ENCODE measurements around the gene DIAPH1.

The DIAPH1 gene

DNA sequence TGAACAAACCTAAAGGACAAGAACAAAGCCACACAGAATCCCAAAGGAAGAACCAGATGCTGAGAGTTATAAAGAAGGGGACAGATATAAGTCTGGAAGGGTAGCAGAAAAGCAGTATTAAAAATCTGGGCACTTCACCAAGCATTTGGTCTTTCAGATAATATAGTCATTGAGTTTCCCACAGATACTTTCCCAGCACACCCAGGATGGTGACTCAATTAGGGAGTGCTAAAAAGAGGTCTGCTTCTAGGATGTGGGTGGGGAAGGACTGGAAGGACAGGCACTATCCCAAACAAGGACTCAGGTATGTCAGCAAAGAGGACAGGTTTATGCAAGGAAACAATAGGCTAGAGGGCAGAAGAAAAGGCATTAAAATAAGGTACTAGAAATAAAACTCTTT is 59.3 kb downstream of the DIAPH1 start:
- DNase-seq, result no peak

DNA sequence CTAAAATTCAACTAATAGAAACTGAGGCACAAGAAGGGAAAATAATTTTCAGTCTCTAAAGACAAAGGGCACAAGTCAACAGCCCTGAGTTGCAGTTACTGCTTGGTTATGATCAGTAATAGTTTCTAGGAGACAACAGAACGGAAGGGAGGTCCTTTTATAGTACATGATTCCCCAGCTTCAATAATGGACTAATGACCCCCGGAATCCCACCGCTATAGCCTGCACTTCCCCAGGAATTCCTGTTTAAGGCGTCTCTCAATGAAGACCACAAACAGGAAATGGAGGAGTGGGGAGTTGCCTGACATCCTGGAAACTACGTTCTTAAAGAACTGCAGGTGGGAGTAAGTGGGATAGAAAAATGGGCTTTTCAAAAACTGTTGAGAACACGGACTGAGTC is 60.6 kb downstream of the DIAPH1 start:
- DNase-seq, result no peak

DNA sequence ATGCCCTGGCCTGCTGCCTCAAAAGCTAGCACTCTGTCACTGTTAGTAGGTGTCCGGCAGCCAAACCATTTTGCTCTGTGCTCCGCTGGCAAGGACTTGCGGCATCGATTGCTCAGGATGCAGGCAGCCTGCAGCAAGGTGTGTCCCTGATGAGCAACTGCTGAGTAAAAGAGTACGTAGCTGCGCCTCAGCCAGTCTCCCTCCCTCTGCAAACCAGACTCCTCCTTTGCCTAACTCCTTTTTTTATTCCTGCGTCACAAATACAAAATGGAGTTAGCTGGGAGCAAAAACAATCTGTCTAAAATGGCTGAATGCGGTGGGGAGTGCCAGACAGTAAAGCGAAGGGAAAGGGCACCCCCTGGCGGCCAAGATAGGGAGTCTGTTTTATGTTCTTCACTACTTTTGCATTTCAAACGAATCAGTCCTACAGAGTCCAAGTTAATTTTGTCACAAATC is 61.1 kb downstream of the DIAPH1 start:
- DNase-seq, result peak; percentile 80

DNA sequence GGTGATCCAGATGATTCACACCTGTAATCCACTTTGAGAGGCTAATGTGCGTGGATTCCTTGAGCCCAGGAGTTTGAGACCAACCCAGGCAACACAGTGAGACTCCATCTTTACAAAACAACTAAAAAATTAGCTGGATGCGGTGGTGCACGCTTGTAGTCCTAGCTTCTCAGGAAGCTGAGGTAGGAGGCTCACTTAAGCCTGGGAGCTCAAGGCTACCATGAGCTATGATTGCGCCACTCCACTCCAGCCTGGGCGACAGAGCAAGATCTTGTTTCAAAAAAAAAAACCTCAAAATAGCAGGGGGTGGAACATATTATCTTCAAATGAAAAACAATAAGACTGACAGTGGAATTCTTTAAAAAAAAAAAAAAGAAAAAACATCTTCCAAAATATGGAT is 70.9 kb downstream of the DIAPH1 start:
- no peak for DNase-seq

DNA sequence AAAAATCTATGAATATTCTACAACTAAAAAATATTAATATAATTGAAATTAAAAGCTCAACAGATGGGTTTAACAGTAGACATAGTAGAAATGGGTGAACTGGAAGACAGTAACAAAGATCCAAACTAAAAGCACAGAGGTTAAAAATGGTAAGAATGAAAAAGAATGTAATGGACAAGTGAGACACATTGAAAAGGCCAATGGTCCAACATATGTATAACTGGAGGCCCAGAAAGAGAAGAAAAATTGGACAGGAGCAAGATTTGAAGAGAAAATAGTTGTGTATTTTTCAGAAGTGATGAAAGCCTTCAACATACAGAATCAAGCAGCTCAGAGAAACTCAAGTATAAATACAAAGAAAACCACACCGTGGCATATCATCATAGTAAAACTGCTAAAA is 71.3 kb downstream of the DIAPH1 start:
- no peak for DNase-seq

DNA sequence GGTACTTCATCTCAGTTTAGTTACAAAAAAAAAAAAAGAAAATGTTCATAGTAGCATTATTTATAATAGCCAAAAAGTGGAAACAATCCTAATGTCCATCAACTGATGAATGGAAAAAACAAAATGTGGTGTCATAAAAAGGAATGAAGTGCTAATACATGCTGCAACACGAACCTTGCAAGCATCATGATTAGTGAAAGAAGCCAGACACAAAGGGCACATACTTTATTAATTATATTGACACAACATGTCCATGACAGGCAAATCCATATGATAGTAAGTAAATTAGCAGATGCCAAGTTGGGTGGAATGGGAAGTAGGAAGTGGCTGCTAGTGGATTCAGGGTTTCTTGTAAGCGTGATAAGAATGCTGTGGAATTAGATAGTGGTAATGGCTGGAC is 75.7 kb downstream of the DIAPH1 start:
- DNase-seq, result no peak

DNA sequence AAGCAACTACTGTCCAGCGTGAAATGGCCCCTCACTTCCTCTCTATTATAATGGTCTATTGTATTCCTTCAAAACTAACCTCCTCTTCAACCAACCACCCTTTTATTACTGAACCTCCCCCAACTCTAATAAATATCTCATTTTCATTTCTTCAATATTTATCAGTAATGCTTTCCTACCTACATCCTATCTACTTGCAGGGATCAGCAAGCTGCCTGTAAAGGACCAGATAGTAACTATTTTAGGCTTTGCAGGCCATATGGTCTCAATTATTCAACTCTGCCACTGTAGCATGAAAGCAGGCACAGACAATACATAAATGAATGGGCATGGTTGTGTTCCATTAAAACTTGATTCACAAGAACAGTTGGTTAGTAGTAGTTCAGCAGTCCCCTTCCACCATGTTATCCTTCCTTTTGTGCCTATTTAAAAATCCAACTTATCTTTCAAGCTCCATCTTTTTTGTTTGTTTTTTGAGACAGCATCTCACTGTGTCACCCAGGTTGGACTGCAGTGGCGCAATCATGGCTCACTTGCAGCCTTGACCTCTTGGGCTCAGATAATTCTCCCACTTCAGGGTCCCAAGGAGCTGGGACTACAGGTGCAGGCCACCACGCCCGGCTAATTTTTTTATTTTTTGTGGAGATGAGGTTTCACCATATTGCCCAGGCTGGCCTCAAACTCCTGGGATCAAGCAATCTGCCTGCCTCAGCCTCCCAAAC is 84.1 kb downstream of the DIAPH1 start:
- no peak for DNase-seq

DNA sequence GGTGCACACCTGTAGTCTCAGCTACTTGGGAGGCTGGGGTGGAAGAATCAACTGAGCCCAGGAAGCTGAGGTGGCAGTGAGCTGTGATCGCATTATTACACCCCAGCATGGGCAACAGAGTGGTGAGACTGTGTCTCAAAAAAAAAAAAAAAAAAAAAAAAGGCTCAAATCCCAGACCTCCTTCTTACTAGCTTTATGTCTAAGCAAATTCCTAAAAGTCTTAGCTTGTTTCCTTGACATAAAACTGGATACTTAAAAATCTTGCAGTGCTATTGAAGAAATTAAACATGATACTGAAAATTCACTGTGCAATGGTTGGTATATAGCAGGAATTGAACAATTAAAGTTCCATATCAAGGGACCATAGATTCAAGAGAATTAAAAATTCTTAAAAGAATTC is 84.9 kb downstream of the DIAPH1 start:
- DNase-seq, result no peak

DNA sequence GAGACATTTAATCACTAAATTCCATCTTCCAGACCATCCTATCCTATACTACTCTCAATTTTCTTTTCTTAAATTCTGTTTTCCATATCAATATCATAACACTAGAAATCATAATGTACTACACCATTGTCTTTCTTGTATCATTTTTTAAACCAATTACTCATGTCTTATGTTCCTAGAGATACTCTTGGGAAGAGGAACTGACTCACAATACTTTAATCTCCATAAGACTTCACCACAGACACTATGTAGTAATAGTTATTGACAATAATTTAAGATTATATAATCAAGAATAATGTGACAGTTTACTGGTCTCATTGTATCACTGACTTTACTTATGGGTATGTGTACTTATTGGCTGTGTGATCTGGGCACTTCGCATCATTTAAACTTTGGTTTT is 86.1 kb downstream of the DIAPH1 start:
- no peak for DNase-seq

DNA sequence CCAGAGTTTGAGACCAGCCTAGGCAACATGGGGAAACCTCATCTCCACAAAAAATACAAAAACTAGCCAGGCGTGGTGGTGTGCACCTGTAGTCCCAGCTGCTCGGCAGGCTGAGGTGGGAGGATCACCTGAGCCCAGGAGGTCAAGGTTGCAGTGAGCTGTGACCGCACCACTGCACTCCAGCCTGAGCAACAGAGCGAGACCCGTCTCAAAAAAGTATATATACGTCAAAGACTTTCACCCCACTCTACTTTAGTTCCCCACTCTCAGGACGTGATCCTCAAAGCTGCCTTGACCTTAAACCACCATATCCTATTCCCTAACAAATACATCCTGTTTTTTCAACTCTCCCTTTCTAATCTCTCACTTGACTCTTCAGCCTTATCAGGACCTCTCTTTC is 88.9 kb downstream of the DIAPH1 start:
- DNase-seq, result no peak

DNA sequence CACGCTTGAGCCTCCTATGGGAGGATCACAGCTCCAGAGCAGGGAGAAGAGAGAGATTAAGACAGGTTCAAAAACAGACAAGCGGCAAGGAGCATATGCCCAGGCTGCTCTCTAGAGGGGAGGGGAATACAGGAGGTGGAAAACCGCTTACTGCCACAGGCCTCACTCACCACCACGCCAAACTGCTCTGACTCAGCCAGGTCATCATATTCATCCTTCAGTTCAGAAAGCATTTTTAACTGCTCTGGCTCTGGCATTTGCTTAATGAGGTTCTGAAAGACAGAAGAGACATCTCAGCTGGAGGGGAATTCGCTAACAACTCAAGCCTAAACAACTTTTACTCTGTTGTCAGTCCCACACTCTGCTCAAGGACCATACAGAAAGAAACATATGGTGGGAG is 89.8 kb downstream of the DIAPH1 start:
- no peak for DNase-seq

DNA sequence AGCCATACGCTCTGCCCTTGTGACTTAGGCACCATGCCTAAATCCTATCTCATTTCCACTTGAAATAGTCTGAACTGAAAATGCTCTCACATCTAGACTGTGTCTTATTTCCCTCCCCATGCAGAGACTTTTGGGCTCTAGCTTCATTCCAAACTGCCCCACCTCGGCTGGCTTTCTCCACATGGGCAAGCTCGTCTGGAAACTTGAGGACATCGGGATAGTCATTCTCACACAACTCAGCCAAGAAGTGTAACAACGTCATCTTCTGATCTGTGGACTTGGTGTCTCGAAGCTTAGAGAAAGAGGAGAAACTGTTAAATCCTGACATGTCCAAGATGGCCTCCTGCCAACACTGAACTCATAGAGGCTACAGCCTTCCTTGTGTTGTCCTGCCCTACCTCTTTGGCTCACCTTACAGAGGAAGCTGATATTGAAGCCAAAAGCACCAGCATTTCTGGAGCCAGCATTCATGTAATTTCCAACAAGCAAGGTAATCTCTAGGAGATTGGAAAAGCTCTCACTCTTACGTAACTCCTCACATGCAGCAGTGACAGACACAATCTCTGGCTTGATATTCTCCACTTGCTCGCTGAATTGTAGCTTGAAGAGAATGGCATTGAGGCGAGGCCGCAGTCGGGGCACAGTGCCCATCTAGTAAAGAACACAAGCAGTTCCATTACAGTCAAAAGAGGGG is 90.4 kb downstream of the DIAPH1 start:
- DNase-seq, result no peak

DNA sequence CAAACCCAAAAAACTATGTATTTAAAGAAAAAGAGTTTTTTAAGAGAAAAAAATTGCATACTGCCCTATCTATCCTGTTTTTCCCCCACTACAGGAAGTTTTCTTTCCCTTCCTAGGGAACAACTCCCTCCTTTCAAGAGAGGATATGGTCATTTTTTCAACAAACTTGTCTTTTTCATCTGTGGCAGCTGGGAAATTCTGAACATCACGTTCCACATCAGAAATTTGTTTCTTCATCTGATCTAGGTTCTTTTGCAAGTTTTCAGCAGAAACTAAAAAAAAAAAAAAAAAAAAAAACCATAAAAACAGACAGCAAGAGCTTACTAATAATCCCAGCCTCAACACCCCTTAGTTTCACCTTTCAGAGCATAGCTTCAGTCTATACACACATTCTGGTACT is 91.4 kb downstream of the DIAPH1 start:
- DNase-seq, result no peak

DNA sequence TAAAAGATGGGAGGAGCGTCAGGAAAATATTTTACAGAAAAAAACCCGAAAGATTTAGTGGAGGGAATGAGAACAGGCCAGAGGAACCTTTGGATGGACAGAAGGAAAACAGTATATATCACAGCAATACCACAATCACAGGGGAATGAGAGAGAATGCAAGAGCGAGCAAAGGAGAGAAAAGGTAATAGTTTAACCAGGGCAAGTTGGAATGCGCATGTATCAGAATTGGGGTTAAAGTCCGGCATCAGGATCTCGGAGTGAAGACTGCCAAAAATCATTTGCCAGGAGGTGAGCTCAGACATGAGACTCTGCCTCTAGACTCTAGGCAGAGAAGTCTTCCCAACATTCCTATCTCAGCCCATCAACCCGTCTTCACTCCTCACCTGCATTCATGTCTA is 93.1 kb downstream of the DIAPH1 start:
- DNase-seq, result no peak

DNA sequence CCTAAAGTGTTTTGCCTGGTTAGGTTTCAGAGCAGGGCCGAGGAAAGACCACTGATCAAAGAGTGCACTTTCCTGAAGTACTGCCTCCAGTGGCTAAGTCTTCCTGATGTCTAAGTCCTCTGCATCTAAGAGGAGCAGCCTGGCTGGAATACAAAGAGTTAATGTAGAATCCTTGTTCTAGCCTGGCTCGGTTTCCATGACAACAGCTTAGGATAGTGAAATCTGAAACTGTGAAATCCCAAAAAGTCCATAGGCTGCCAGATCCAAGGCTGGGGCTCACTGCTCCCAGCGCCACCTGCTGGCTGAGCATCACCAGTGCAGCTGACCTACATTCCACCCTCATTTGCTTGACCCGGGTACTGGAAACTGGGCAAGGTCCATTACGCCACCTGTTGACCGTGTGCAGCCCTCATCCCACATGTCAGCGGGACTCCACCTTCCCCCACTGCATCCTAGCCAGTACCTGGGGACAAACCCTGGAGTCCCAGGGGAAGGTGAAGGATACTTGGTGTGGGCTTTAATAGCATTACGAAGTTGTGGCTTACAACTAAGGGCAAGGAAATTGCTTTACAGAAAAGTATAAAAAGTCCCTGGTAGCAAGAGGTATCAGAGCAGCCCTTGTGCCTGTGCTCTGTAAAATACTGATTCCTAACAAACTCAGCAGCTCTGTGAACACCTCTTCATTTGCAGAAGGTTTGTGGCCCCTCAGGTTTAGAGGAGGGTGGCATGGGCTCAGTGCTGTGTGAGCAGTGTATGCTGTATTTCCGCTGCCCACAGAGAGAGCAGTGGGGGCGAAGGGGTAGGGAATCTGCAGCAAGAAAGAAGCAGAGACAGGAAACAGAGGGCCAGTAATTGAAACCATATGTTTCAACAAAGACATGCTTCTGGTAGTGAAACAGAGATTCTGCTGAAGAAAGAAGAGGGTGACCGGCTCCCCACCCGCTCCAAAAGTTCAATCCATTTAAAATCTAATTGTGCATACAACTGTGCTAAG is 93.9 kb downstream of the DIAPH1 start:
- peak; percentile 24 for DNase-seq

DNA sequence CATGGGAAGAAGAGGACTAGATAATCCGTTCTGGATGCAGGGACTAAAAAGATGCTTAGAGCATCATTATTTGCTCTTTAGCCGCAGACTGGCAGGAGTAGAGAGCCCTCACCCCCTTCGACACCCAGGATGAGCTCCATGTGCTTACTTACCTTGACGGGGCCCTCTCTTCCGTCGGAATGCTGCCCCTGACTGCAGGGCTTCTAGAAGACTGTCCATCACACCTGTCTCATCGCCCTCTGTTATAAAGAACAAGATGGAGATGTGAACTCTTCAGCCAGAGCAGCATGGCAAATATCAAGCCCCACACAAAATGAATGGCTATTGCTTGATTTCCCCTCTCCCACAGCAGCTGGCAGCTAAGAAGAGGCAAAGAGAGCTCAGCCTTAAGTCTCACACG is 94.8 kb downstream of the DIAPH1 start:
- no peak for DNase-seq

DNA sequence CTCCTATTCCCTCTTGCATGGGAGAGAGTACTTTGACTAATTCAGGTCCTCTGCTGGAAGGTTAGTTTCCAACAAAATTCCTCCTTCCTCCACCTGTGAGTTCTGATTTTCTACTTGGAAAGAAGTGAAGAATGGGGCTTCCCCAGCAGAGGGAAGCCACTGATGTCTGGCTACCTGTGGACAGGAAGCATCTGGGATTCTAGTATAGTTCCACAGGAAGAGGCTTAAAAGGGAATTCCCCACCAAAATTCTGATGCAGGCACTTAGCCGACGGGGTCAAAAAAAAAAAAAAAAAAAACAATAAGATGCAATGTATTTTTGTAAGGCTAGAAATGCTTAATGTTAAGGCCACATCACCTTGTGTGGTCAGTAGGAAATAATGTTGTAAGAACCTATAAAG is 96.5 kb downstream of the DIAPH1 start:
- no peak for DNase-seq

DNA sequence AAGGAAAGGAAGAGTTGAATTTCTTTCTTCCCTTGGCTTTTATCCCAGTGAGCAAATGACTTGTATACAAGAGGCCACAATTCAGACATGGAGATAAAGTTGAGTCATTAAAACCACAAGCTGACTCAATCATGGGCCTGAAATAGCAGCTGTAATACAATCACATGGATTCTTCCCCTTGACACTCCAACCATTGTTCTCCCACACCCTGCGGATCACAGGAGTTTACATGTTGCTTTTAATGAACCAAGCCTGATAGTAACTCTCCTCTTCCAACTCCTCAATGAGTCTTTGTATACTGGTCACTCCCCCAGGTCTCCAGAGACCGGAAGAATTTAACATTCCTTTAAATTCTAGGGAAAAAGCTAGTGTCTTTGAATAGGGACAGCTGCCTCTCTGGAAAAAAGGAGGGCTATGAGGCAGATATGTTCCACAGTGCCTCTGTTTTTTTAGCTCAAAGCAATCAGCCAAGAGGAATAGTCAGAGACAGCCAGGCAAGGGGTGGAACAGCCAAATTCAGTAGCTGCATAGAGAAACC is 97.5 kb downstream of the DIAPH1 start:
- peak; percentile 26 for DNase-seq

DNA sequence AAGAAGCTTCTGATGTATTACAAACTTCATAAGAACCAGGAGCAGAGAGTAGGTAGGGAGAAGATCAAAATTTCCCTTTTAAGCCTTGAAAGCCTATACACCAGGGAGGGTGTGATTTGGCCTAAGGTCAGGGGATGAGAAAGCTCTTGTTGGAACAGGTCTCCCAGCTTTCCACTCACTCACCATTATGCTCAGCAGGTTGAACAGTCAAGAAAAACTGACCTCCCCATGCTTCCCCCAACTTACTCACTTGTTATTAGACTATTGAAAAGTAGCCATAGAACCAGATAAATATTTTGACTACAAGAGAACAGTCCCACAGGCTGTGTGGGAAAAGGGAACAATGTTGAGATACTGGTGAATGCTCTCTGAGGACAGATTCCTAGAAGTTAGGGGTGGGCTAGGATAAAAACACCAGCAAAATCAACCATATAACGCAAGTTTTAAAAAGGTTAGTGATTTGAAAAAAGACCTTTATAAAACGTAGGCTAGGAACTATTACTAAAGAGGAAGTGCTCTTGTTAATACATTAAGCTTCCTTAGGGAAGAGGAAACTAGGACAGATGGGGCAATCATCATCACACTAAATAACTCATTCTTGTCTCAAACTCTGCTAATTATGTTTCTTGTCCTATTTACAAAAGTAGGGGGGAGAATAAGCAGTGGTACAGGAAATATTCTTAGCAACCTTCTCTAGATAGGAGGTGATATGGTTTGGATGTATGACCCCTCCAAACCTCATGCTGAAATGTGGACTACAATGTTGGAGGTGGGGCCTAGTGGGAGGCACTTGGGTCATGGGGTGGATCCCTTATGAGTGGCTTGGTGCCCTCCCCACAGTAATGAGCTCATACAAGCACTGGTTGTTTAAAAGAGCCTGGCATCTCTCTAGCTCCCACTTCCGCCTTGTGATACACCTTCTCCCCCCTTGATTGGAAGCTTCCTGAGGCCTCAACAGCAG is 98.9 kb downstream of the DIAPH1 start:
- no peak for DNase-seq

DNA sequence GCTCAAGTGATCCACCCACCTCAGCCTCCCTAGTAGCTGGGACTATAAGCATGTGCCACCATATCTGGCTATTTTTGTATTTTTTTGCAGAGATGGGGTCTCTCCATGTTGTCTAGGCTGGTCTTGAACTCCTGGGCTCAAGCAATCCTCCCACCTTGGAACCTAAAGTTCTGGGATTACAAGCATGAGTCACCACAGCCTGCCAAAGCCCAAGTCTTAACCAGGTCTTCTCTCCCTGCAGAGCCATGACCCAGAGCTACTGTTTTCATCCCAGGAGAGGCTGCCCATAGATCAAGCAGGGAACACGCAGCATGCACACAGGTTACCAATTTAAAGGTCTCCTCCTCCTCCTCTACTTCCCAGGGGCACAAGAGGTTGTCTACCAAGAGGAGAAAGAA is 100.2 kb downstream of the DIAPH1 start:
- DNase-seq, result no peak

DNA sequence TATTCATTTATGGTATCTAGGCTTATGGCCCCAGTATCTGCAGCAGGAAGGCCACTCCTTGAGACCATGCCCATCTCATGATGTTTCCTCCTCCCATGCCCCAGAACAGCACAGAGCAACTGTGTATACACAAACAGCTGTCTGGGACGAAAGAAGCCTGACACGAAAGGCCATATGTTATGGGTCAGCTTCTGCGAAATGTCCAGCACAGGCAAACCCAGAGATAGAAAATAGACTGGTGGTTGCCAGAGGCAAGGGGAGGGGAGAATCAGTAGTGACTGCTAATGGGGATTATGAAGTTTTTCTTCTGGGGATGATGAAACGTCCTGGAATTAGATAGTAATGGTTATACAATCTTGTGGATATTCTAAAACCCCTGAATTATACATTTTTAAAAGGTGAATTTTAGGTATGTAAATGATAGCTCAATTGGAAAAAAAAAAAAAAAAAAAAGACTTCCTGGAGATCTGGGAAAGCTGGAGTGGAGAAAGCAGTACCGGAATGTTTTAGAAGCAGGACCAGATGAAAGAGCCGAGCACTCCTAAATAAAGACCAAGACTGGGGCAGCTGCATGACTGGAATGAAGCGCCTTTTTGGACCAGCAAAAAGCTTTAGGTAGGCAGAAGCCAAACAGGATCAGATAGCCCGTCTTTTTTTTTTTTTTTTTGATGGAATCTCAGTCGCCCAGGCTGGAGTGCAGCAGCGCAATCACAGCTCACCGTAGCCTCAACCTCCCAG is 100.8 kb downstream of the DIAPH1 start:
- no peak for DNase-seq
